GM12878 (cell line): ENCODE measurements around the gene RIMS1. TPM values are rescaled to one million over a fixed set of nuclear protein-coding genes. Genes with fewer than 3 reads are reported as not detected.

Source experiments
- ATAC-seq: fragments of 200-7000 bp; cut with Tn5 transposase; 3 replicates; pipeline ENCODE4 v1.9.1; 2020; ENCODE audit warnings: mild to moderate bottlenecking, moderate library complexity
- BruUV-seq: library from RNA; stranded (reverse); fragments of 400-500 nt; replicated peaks from 2 replicates; lab custom pipeline; 2021; lab: Mats Ljungman, UMichigan
- CTCF ChIA-PET: fragments of 300-600 bp; sonication (Branson Sonifier 250); formaldehyde crosslinking; extraction: SDS; loops from one replicate; lab custom pipeline; 2021; ENCODE audit warnings: inconsistent platforms; lab: Yijun Ruan, JAX
- POLR2A ChIA-PET: fragments of 350-600 bp; formaldehyde crosslinking; extraction: SDS; loops from one replicate; lab custom pipeline; 2021; ENCODE audit warnings: inconsistent platforms; lab: Charles Lee
- RAD21 ChIA-PET: fragments of 300-600 bp; sonication (Branson Sonifier 250); formaldehyde crosslinking; loops from one replicate; lab custom pipeline; 2023; ENCODE audit warnings: antibody characterized with exemption; ENCODE audit not compliant: unreplicated experiment; lab: Charles Lee
- SMC1A ChIA-PET: fragments of 300-600 bp; sonication (Branson Sonifier 250); formaldehyde crosslinking; loops from one replicate; lab custom pipeline; 2023; ENCODE audit not compliant: unreplicated experiment, uncharacterized antibody; lab: Charles Lee
- DNase-seq: peaks from one replicate; pipeline ENCODE4 v3.0.0-alpha.2; 2011; ENCODE audit warnings: low read depth, low spot score
- FAIRE-seq: peaks from 3 replicates; lab custom pipeline; 2011; peaks lifted over from hg19 to GRCh38; lab: Jason Lieb, UNC
- H2AFZ ChIP-seq: 2 replicates; pipeline ENCODE4 v1.6.0; 2011; ENCODE audit warnings: low read depth, low read length, control low read depth; ENCODE audit not compliant: control insufficient read depth
- H3K27ac ChIP-seq: 2 replicates; pipeline ENCODE4 v1.5.1; 2011; ENCODE audit warnings: control low read depth; ENCODE audit not compliant: control insufficient read depth, insufficient read depth
- H3K27me3 ChIP-seq, 2 experiments: replicated peaks in 1 of 2; 2 replicates each; pipeline versions ENCODE4 v1.6.0 to v1.6.1; 2011; ENCODE audit warnings: low read length in 1 of 2; ENCODE audit not compliant: control insufficient read depth in 2 of 2, insufficient read depth in 2 of 2
- H3K36me3 ChIP-seq, 2 experiments: 2 replicates each; pipeline ENCODE4 v1.5.1; 2011; ENCODE audit warnings: low read length in 1 of 2; ENCODE audit not compliant: control insufficient read depth in 2 of 2, insufficient read depth in 2 of 2
- H3K4me1 ChIP-seq: 2 replicates; pipeline ENCODE4 v1.6.1; 2011; ENCODE audit warnings: mild to moderate bottlenecking, low read length, moderate library complexity, mixed read lengths; ENCODE audit not compliant: control insufficient read depth, insufficient read depth
- H3K4me2 ChIP-seq: 2 replicates; pipeline ENCODE4 v1.6.0; 2011; ENCODE audit warnings: control low read depth; ENCODE audit not compliant: control insufficient read depth, insufficient read depth
- H3K4me3 ChIP-seq: fragments of 200-600 bp; sonication (generic); 2 replicates; pipeline ENCODE4 v1.5.1; 2016
- H3K79me2 ChIP-seq: 2 replicates; pipeline ENCODE4 v1.6.0; 2011; ENCODE audit warnings: low read length; ENCODE audit not compliant: control insufficient read depth, insufficient read depth
- H3K9ac ChIP-seq: 2 replicates; pipeline ENCODE4 v1.8.0; 2011; ENCODE audit warnings: low read length, control low read depth, mixed read lengths; ENCODE audit not compliant: control insufficient read depth, insufficient read depth
- H3K9me3 ChIP-seq: replicated peaks from 3 replicates; pipeline ENCODE4 v1.5.1; 2011; ENCODE audit warnings: mild to moderate bottlenecking, low read length; ENCODE audit not compliant: control insufficient read depth, insufficient read depth
- H4K20me1 ChIP-seq: 2 replicates; pipeline ENCODE4 v1.6.0; 2011; ENCODE audit not compliant: control insufficient read depth, insufficient read depth
- HCFC1 ChIP-seq: fragments of 150-350 bp; IDR thresholded peaks from 2 replicates; pipeline ENCODE4 v1.6.1; 2014; ENCODE audit warnings: low read length
- IRF5 ChIP-seq: fragments of 450-650 bp; IDR thresholded peaks from 2 replicates; pipeline ENCODE4 v1.6.1; 2017; ENCODE audit warnings: borderline replicate concordance
- MAX ChIP-seq: IDR thresholded peaks from 2 replicates; pipeline ENCODE4 v1.6.1; 2012; ENCODE audit warnings: low read depth, low read length, improper control_type of control experiment
- NBN ChIP-seq: fragments of 450-650 bp; IDR thresholded peaks from 2 replicates; pipeline ENCODE4 v1.6.1; 2016
- POLR2AphosphoS2 ChIP-seq: IDR thresholded peaks from 2 replicates; pipeline ENCODE4 v1.6.1; 2011; ENCODE audit warnings: low read depth, mild to moderate bottlenecking, low read length, improper control_type of control experiment, moderate library complexity
- RAD51 ChIP-seq: fragments of 450-650 bp; IDR thresholded peaks from 2 replicates; pipeline ENCODE4 v1.6.1; 2016; ENCODE audit warnings: moderate library complexity, mild to moderate bottlenecking, inconsistent platforms
- SIN3A ChIP-seq: IDR thresholded peaks from 2 replicates; pipeline ENCODE4 v1.6.1; 2012; ENCODE audit warnings: low read depth, low read length, improper control_type of control experiment
- SMAD5 ChIP-seq: IDR thresholded peaks from 2 replicates; pipeline ENCODE4 v1.6.1; 2016; ENCODE audit warnings: antibody characterized with exemption, low read depth
- SRF ChIP-seq, 2 experiments: IDR thresholded peaks; 2 replicates each; pipeline ENCODE4 v1.6.1; 2011; ENCODE audit warnings: low read depth in 2 of 2, low read length in 2 of 2, mild to moderate bottlenecking in 1 of 2, moderate library complexity in 1 of 2
- TCF3 ChIP-seq: IDR thresholded peaks from 2 replicates; pipeline ENCODE4 v1.6.1; 2012; ENCODE audit warnings: low read depth, mild to moderate bottlenecking, low read length, borderline replicate concordance; ENCODE audit not compliant: insufficient read depth
- ZNF24 ChIP-seq: fragments of 450-650 bp; IDR thresholded peaks from 2 replicates; pipeline ENCODE4 v1.6.1; 2017; ENCODE audit warnings: antibody characterized with exemption, mild to moderate bottlenecking
- ZSCAN29 ChIP-seq: fragments of 450-650 bp; IDR thresholded peaks from 2 replicates; pipeline ENCODE4 v1.6.1; 2017; ENCODE audit warnings: mild to moderate bottlenecking, moderate library complexity
- WGBS: methylation state at CpG from one replicate; pipeline ENCODE4 v1.1.6; 2016; ENCODE audit warnings: low lambda C conversion rate; ENCODE audit not compliant: insufficient replicate concordance, insufficient coverage; ENCODE audit errors: missing lambda C conversion rate; 5-methylcytosine and 5-hydroxymethylcytosine counted together
- in situ Hi-C: fragments of 300-500 bp; cut with MboI; formaldehyde crosslinking; loops from 9 replicates; pipeline ENCODE4 v1.14.3; 2018; ENCODE audit warnings: mixed read lengths
- intact Hi-C: fragments of 100-400 bp; cut with micrococcal nuclease; formaldehyde crosslinking; loops from one replicate; pipeline ENCODE4 v1.14.2; 2022; ENCODE audit not compliant: unreplicated experiment
- polyA plus RNA-seq, 11 experiments: library from polyadenylated mRNA; depleted of rRNA in 4 of 11; unstranded in 6 of 11; stranded (reverse) in 5 of 11; fragments of >200 nt; fragmentation: Nextera tagmentation in 4 of 11; fragmentation: Illumina TruSeq in 1 of 11; extraction: Ambion mirVana in 4 of 11; extraction: Trizol in 1 of 11; gene quantifications; 1 replicate in 1 of 11; 2 replicates in 10 of 11; pipeline versions ENCODE4 v1.2.1 to v1.2.3, GENCODE V29; 2011 to 2016; ENCODE audit warnings: inconsistent platforms in 2 of 11, missing spikeins in 2 of 11, low read depth in 1 of 11
- total RNA-seq, 4 experiments: library from RNA; depleted of rRNA in 3 of 4; stranded (reverse); fragments of >200 nt in 3 of 4; fragmentation: Illumina TruSeq in 1 of 4; extraction: Trizol in 1 of 4; gene quantifications; 2 replicates each; pipeline versions ENCODE4 v1.2.1 to v1.2.3, GENCODE V29; 2013 to 2021

The RIMS1 gene
- total and polyA plus RNA-seq, 10 of the 15 experiments (the other 5 are each of a cell fraction or from before 2014, with no cell fraction given): 0.05 to 0.76 (median 0.23) TPM

GRCh38 chr6:72418495-72418894 lies 532.1 kb downstream of the RIMS1 start:
- Histone ChIP-seq H3K36me3 (no peaks in the 10 kb centered on the region), H3K27ac (no peak overlapping the region), H3K79me2 (no peaks in the 10 kb centered on the region), H3K4me1 (no peaks in the 10 kb centered on the region), H3K4me2 (no peak overlapping the region), H3K9ac (no peak overlapping the region), H3K9me3 (no peaks in the 10 kb centered on the region), H3K27me3 (peaks cover 0 to 1% of the 10 kb centered on the region in 2 experiments; a peak in 1 of 4 replicates), H2AFZ (no peak overlapping the region), H4K20me1 (no peaks in the 10 kb centered on the region), H3K4me3 (no peak overlapping the region)
- in situ Hi-C loops (no loop called here), intact Hi-C loops (no loop called here)
- WGBS: 59% methylated on average over 5 of the region's 5 CpGs
- ATAC-seq: no peak
- ChIA-PET SMC1A (interaction anchor here (1.3 kb wide), 1 partner anchor 9 kb away, joined by 3 read pairs; no protein-coding TSS in a partner anchor), POLR2A (no interaction called here), CTCF (interaction anchor here (1.0 to 3.8 kb wide), 5 partner anchors 10 to 908 kb away, joined by 3 to 11 read pairs (median 5); no protein-coding TSS in a partner anchor), RAD21 (no interaction called here)
- no peak for TF ChIP-seq SIN3A
- no peak for TF ChIP-seq SRF (IDR thresholded peaks at IDR 0.05; ENCODE audit: low read depth in 2 of 2, low read length in 2 of 2)
- BruUV-seq: no TSS peak
- FAIRE-seq: no peak
- DNase-seq: no peak

DNA sequence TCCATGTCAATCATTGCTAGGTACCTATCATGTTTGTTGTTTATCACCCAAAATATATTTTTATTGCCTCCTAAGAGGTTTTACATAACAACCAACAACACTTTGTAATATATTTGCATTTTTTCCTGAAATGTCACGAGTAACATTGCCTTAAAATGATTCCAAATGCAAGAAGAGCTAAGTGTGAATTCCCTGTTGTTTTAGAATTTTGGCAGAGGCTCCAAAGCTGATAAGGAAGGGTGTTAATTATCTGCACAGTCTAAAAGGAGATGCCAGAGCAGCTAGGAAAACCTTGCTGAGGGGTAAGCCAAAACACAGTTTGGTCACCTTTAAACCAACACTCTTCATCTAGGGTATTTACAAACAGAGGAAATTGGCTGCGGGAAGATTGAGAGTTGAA lies 533.6 kb downstream of the RIMS1 start:
- 29% methylated on average over 2 of the region's 2 CpGs for WGBS
- CTCF ChIA-PET: interaction anchor here (0.7 to 2.2 kb wide), 2 partner anchors 9 to 708 kb away, joined by 3 to 18 read pairs; no protein-coding TSS in a partner anchor
- Histone ChIP-seq H3K36me3 (no peaks in the 10 kb centered on the region), H3K79me2 (no peaks in the 10 kb centered on the region), H3K4me3 (no peak overlapping the region), H3K27ac (no peak overlapping the region), H4K20me1 (no peaks in the 10 kb centered on the region), H3K9ac (no peak overlapping the region), H3K9me3 (no peaks in the 10 kb centered on the region), H2AFZ (no peak overlapping the region), H3K27me3 (0 out of 4 replicates have a peak, but pooled peaks cover 0 to 1% of the 10 kb centered on the region in 2 experiments), H3K4me2 (no peak overlapping the region), H3K4me1 (no peaks in the 10 kb centered on the region)
- POLR2A ChIA-PET: no interaction called here
- intact Hi-C loops (no loop called here), in situ Hi-C loops (no loop called here)
- TF ChIP-seq IRF5 (no peak), ZSCAN29 (no peak), SMAD5 (no peak), HCFC1 (no peak), ZNF24 (no peak), MAX (no peak), NBN (no peak), POLR2AphosphoS2 (no peak), TCF3 (no peak), RAD51 (no peak)
- no peak for ATAC-seq
- FAIRE-seq: no peak
- no peak for DNase-seq
- RAD21 ChIA-PET: interaction anchor here (2.6 kb wide), 1 partner anchor 710 kb away, joined by 7 read pairs; no protein-coding TSS in a partner anchor
- no TSS peak for BruUV-seq
- SMC1A ChIA-PET: interaction anchor here (1.0 to 1.3 kb wide), 3 partner anchors 11 to 159 kb away, joined by 3 to 4 read pairs (median 3); no protein-coding TSS in a partner anchor
